Suppressor macrophage treated with lipopolysaccharide for 1 hour (primary cell): ENCODE results near the gene STPG3.
A peak's percentile ranks its signal among the peaks of the same experiment; 100 is the strongest.

Experiments used
- DNase-seq, 3 donors: peaks; one replicate each; pipeline ENCODE4 v3.0.0-alpha.2; 2020 to 2022

STPG3 gene

GRCh38 chr9:137251194-137251461 is at the start of gene STPG3:
STPG3 (plus strand) TSS chr9:137251286; CDS start chr9:137251287, 1 bp downstream.
- DNase-seq: no peak

GRCh38 chr9:137202966-137203365 is 48.1 kb upstream of the STPG3 start:
- DNase-seq: no peak

- DNase-seq: no peak
These were observed 46.4 kb upstream of the STPG3 start for GRCh38 chr9:137204731-137205125.

GRCh38 chr9:137205126-137206069 is 45.7 kb upstream of the STPG3 start, which contains the start of the genes NDOR1 and TMEM203:
NDOR1 (plus strand) TSS chr9:137205700; CDS start chr9:137205778, 78 bp downstream.
TMEM203 (minus strand) TSS chr9:137205648; CDS start chr9:137205414, 234 bp downstream.
- peak; percentile 93 to 97 (median 96) for DNase-seq

GRCh38 chr9:137206602-137207001 is 44.5 kb upstream of the STPG3 start:
- DNase-seq: no peak

- DNase-seq: no peak
These were observed 39.6 kb upstream of the STPG3 start for GRCh38 chr9:137211532-137211931.

GRCh38 chr9:137212520-137212919 is 38.6 kb upstream of the STPG3 start:
- DNase-seq: no peak

- DNase-seq: no peak
These were observed 37.7 kb upstream of the STPG3 start for GRCh38 chr9:137213160-137214060.

- DNase-seq: no peak
These were observed 36.5 kb upstream of the STPG3 start for GRCh38 chr9:137214620-137215019.

- DNase-seq: no peak
These were observed 35.7 kb upstream of the STPG3 start for GRCh38 chr9:137215196-137215986.

GRCh38 chr9:137216188-137216965 is 34.7 kb upstream of the STPG3 start:
- DNase-seq: no peak

- peak in 1 of 3 donors; percentile 32 for DNase-seq
These were observed 33.5 kb upstream of the STPG3 start for GRCh38 chr9:137217276-137218211.

- DNase-seq: no peak
These were observed 32.8 kb upstream of the STPG3 start for GRCh38 chr9:137218212-137218753.

- peak; percentile 58 to 66 (median 59) for DNase-seq
These were observed 32.3 kb upstream of the STPG3 start for GRCh38 chr9:137218754-137219271.

GRCh38 chr9:137219757-137220316 is 31.2 kb upstream of the STPG3 start:
- DNase-seq: no peak

GRCh38 chr9:137220317-137221094 is 30.6 kb upstream of the STPG3 start:
- DNase-seq: peak in 2 of 3 donors; percentile 24 to 38

- DNase-seq: no peak
These were observed 30.0 kb upstream of the STPG3 start for GRCh38 chr9:137221095-137221505.

- DNase-seq: no peak
These were observed 29.5 kb upstream of the STPG3 start for GRCh38 chr9:137221506-137222111.
